DMS114 treated with DMSO at 0.1 percent for 48 hours (cell line): ENCODE results near the gene TNFRSF1A.
"Not testable (repeated sequence)": the region's sequence is repeated elsewhere in the genome, so short reads cannot be mapped to it uniquely, and the experiment has no call there.

Experiments used
- DNase-seq: peaks from one replicate; lab custom pipeline; 2025; ENCODE audit not compliant: unreplicated experiment; lab: John Stamatoyannopoulos, UW

Gene TNFRSF1A

DNA sequence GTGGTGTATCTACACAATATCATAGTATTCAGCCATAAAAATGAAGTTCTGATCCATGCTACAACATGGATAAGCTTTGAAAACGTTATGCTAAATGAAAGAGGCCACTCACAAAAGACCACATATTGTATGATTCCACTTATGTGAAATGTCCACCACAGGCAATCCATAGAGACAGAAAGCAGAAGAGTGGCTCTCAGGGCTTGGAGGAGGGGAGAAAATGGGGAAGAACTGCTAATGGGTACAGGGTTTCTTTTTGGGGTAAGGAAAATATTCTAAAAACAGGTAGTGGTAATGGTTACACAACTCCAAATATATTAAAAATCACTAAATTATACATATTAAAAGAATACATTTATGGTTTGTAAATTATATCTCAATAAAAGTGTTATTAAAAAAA, 17.0 kb upstream of the TNFRSF1A start:
- no peak for DNase-seq

DNA sequence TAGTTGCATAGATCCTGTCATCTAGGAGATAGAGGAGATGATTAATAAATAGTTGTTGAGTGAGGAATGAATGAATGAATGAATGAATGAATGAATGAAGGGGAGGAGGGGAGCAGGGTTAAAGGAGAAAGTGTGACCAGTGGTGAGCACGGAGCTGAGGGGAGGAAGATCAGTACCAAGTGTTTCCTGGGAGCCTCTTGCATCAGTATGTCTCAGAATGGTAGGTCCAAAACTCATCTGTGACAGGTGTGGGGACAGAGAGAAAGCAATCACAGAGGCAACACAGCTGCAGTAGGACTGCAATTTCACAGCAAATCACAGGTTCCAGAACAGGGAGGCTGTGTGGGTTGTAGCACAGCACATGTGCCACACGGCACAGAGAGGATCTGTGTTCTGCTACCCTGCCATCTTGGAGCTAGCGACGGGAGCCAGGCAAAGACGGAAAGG, 14.5 kb upstream of the TNFRSF1A start:
- no peak for DNase-seq

DNA sequence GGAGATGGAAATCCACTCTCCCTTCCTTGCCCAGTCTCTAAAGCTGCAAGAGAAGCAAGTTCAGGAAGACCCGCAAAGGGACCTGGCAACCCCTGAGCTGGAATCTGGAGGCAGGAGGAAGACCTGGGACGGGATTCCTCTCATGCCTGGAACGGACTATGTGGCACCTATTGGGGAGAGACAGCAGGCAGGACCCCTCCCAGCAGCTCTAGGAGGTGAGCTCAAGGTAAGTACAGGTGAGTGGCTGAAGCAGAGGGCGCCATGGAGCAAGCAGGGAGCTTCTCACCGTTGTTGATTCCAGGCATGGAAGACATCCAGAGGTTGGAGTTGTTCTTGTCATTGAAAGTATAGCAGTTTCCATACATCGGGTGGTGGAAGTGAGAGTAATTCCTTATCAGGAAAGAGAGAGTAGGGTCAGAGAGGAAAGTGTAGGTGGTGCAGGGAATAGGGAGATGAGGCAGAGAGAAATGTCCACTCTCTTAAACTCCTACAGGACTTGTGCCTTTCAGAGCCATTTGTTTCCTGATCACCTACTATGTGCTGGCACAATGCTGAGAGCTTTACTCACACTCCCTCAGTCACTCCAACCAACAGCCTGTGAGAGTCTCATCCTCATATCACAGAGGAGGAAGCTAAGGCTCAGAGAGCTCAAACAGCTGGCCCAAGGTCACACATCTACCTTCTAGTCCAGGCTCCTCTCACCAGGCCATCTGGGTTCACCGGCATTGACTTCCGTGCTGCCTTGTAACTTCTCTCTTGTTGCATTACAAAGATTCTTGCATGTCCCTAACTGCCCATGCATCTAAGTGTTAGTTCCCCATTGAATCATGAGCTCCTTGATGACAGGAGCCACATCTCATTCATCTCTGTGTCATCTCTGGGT, 13.9 kb upstream of the TNFRSF1A start:
- no peak for DNase-seq

- no peak for DNase-seq
These were observed 12.9 kb upstream of the TNFRSF1A start for GRCh38 chr12:6354495-6355393.

DNA sequence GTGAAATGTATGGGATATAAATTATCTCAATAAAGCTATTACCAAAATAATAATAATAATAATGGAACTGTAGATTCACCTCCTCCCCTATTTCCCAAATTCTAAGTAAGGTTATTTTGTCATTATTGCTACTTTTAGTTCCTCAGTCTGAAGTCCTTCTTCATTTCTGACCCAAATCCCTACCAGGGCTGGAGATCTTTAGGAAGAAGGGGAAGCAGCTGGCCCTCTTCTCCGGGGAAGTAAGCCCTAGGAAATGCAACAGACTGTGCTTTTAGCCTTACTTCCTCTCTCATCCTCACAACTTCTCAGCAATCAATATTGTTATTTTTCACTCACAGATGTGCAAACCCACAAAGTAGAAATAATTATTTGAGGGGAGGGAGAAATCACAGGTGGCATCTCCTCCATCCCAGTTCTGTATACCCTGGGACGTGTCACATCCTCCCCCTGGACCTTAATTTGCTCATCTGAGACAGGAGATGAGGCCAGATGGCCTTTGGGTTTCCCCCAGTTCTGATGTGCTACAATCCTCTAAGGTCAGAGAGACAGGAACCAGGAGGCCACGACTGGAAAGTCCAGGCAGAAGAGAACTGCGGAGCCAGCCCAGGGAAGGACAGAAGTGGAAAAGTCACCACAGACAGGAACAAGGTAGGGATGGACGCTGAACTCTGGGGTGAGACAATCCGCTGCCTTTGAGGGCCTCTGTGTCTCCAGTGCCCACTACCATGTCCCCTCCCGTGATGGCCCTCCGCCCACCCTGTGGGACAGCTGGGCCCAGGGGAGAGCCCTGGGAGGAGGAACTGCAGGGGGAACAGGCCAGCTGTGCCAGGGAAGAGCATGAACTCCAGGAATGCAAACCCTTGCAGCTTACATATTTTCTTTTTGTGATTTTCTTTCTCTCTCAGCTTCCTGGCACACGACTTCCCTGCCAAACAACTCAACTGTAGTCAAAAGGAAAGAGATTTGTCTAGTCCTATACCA, 10.6 kb upstream of the TNFRSF1A start:
- DNase-seq, result no peak

GRCh38 chr12:6351622-6352021, 9.7 kb upstream of the TNFRSF1A start:
- no peak for DNase-seq

DNA sequence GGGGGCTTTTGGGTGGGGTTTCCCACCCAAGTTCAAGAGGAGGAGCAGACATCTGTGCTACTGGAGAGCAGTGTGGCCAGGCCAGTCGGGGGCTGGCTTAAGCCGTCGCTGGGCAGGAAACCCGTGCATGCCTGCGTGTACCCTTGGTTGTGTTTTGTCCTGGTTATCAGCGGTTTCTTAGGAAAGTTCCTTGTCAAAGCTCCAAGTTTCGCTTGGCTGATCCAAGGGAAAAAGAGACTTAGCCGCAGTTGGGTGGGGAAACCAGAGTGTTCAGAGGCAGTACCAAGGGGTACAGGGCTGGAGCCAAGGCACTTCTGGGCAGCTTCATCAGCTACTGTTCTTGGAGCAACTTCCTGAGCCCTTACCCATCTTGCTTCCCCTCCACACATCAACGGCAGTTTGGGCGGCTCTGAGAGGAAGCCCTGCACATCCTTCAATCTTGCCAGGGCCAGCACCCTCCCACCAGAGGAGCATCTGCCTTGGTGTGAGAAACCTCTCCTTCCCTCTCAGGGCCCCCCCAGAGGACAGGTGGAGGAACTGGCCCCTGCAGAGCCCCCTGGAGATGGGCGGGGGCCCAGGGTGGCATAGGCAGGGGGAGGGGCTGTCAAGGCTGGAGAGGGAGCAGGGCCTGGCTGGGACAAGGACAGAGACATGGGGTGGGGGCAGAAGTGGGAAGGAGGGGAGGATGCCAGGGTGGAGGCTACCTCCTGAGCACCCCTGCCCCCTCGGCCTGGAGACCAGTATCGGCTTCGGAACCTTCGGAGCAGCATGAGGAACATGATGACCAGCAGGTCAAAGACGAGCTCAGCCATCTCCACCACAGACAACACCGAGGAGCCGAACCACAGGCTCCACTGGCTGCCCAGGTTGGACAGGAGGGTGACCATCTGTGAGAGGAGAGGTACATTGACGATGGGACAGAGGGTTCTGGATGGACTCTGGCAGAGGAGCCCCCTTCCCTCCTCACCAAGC, 5.8 kb upstream of the TNFRSF1A start:
- no peak for DNase-seq

DNA sequence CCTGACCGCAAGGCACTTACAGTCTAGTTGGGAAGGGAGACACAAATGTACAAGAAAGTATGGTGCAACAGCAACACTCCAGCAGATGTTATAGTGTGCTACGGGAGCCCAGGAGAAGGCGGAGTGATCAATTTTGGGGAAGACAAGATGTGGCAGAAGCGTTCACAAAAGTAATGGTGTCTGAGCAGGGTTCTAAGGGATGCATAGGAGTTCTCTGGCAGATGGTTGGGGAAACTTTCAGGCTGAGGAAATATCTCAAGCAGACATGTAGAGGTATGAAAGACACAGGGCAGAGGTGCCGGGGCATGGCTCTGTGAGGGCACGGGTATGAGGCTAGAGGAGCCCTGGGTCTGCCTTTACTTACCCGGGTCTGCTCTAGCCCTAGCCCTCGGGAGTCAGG, 5.1 kb upstream of the TNFRSF1A start:
- no peak for DNase-seq

GRCh38 chr12:6346235-6346832, 4.5 kb upstream of the TNFRSF1A start:
- DNase-seq, result no peak

- DNase-seq, result no peak
These were observed 3.6 kb upstream of the TNFRSF1A start for GRCh38 chr12:6345319-6346091.

- not testable (repeated sequence) for DNase-seq
These were observed 2.3 kb upstream of the TNFRSF1A start for GRCh38 chr12:6344101-6344660.

DNA sequence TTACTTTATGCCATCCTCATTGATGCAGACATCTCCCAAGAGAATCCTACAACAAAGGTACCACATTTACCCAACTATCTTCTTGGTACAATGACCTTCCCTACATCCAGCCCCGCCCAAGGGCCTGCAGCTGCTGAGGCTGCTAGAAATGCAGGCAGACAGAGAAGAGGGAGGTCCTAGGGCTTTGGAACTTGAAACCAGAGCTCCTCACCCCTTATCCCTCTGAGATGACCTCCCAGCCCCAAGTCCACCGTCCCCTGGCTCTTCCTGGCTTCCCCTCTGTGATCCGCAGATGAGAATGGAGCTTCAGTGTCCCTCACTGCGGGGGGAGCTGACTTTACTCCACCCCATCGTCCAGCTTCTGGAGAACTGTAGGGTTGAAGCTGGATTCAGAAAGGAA, 1.6 kb upstream of the TNFRSF1A start:
- DNase-seq, result no peak

GRCh38 chr12:6342140-6342889, 439 bp upstream of the TNFRSF1A start:
- no peak for DNase-seq

DNA sequence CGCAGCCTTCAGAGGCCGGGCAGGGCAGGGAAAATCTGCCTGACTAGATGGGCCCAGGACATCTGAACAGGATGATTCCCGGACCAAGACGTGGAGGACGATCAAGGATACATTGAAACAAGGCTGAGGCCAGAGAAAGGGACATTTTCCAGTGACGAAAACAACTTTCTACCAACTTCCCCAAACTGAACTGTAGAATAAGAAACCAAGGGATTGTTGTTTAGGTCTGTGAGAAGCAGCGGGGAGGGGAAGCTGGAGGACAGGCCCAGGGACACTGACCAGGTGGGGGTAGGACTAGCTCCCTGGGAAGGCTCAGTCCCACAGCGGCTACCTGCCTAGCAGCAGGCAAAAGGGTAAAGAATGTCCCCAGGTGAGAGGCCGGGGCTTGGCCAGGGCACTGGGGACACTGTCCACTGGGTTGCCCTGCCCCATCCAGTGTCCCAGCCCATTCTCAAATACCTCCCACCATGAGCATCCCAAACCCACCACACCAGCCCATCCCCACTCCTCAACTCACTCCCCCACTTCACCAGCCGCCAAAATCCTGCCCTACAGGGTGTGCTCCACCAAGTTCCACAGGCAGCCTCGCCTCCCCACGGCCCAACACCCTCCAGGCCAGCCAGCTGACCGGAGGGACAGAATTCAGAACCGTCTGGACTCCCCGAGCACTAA, 995 bp downstream of the TNFRSF1A start:
- no peak for DNase-seq

DNA sequence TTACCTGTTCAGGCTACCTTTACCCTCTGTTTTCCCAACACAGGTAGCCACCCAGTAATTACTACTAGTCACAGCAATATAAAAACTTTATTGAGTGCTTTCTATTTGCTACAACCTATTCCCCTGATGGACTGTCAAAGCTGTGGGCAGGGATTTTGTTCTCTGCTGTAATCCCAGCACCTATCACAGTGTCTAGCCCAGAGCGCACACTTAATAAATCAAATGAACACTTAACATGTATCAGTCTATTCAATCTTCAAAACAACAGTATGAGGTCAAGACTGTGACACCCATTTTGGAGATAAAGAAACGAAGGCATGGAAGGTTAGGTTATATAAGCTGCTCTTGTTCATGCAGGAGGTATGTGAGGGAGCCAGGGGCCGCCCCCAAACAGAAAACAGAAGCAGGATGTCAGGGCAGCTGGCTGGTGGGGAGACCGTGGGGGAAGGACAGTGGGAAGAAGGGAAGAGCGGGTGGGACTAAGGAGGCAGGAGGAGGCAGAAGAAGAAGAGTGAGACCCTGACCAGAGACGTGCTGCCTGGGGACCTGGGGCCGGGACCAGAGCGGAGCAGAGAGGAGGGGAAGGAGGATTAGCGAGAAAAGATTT, 1.7 kb downstream of the TNFRSF1A start:
- DNase-seq, result no peak

GRCh38 chr12:6338955-6339354, 2.9 kb downstream of the TNFRSF1A start:
- no peak for DNase-seq
